Measurements from ENCODE around the gene THSD4.

THSD4 gene

GRCh38 chr15:71657141-71657540 is 541.9 kb downstream of the THSD4 start:
- Histone ChIP-seq H3K4me3 (ENCODE audit: low read length, poor library complexity, severe bottlenecking) (no peak overlapping the region), H3K4me1 (ENCODE audit: insufficient read depth, low read length, poor library complexity, severe bottlenecking) (no peaks in the 10 kb centered on the region), H3F3A (ENCODE audit: low read depth) (no peaks in the 10 kb centered on the region)

GRCh38 chr15:71658036-71658435 is 542.8 kb downstream of the THSD4 start:
- Histone ChIP-seq H2AFZ (ENCODE audit: low read length) (no peak overlapping the region), H3K9ac (ENCODE audit: low read depth, low read length, poor library complexity, severe bottlenecking) (no peak overlapping the region), H3K36me3 (ENCODE audit: insufficient read depth, low read length) (no peaks in the 10 kb centered on the region), H3K4me3 (ENCODE audit: low read length, poor library complexity, severe bottlenecking) (no peak overlapping the region), H3K9me3 (ENCODE audit: insufficient read depth, low read depth, low read length) (no peaks in the 10 kb centered on the region), H3K4me1 (ENCODE audit: insufficient read depth, low read length, poor library complexity, severe bottlenecking) (no peaks in the 10 kb centered on the region), H3K4me2 (ENCODE audit: low read depth, low read length, poor library complexity, severe bottlenecking) (no peak overlapping the region), H3K79me2 (ENCODE audit: insufficient read depth, low read length) (no peaks in the 10 kb centered on the region), H3F3A (ENCODE audit: low read depth) (no peaks in the 10 kb centered on the region), H3K27me3 (ENCODE audit: insufficient read depth, low read length, poor library complexity, severe bottlenecking) (no peaks in the 10 kb centered on the region), H3K9me2 (replicated peaks; ENCODE audit: low read depth, low read length) (no peaks in the 10 kb centered on the region), H4K20me1 (ENCODE audit: insufficient read depth, low read length, poor library complexity, severe bottlenecking) (no peaks in the 10 kb centered on the region)
- TF ChIP-seq EZH2phosphoT487 (IDR thresholded peaks at IDR 0.05; ENCODE audit: borderline replicate concordance) (no peak), CTCF (conservative IDR thresholded peaks at IDR 0.05; ENCODE audit: low read length) (no peak)

More at GRCh38 chr15:71657141-71657540, 541.9 kb downstream of the THSD4 start:
- no peak overlapping the region for H2AFZ ChIP-seq (ENCODE audit: low read length)
- no peaks in the 10 kb centered on the region for H3K9me3 ChIP-seq (ENCODE audit: insufficient read depth, low read depth, low read length)
- TF ChIP-seq EZH2phosphoT487 (IDR thresholded peaks at IDR 0.05; ENCODE audit: borderline replicate concordance) (no peak), CTCF (conservative IDR thresholded peaks at IDR 0.05; ENCODE audit: low read length) (no peak)
- no peak overlapping the region for H3K4me2 ChIP-seq (ENCODE audit: low read depth, low read length, poor library complexity, severe bottlenecking)
- no peaks in the 10 kb centered on the region for H3K27me3 ChIP-seq (ENCODE audit: insufficient read depth, low read length, poor library complexity, severe bottlenecking)
- H3K36me3 ChIP-seq (ENCODE audit: insufficient read depth, low read length) = no peaks in the 10 kb centered on the region
- no peak overlapping the region for H3K9ac ChIP-seq (ENCODE audit: low read depth, low read length, poor library complexity, severe bottlenecking)
- no peaks in the 10 kb centered on the region for H3K9me2 ChIP-seq (replicated peaks; ENCODE audit: low read depth, low read length)
- H4K20me1 ChIP-seq (ENCODE audit: insufficient read depth, low read length, poor library complexity, severe bottlenecking) = no peaks in the 10 kb centered on the region
- H3K79me2 ChIP-seq (ENCODE audit: insufficient read depth, low read length) = no peaks in the 10 kb centered on the region

DNA sequence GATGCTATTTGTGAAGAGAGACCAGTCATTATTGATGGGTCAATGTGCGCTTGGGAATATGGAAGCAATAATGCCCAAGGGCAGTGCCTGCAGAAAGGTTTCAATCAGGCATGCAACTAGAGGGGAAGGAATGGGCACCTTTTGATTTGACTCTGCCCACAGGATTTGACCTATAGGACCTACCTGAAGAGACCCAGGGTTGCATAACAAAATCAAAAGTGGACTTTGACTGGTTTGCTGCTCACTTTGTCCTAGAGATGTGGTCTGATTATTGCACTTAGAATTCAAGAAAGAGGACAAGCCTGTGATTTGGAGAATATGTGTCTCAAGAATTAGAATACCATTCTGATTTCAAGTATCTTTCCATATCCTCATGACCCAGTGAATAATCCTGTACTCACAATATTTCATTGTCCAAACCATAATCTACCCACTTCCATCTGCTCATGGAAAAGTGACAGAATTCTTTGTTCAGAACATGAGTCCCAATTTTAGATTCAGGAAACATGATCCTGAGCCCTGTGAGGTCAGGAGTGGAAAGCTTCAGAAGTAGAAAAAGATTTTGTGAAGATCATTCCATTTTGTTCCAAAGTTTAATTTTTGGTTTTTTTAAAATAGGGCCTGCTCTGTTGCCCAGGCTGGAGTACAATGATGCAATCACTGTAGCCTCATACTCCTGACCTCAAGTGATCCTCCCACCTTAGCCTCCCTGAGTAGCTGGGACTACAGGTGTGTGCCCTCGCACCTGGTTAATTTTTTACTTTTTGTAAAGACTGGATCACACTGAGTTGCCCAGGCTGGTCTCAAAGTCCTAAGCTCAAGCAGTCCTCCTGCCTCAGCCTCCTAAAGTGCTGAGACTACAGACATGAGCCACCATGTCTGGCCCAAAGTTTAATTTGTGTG is 543.8 kb downstream of the THSD4 start:
- Histone ChIP-seq H3K4me1 (ENCODE audit: insufficient read depth, low read length, poor library complexity, severe bottlenecking) (no peaks in the 10 kb centered on the region), H3K9ac (ENCODE audit: low read depth, low read length, poor library complexity, severe bottlenecking) (no peak overlapping the region), H3K79me2 (ENCODE audit: insufficient read depth, low read length) (no peaks in the 10 kb centered on the region), H3F3A (ENCODE audit: low read depth) (no peaks in the 10 kb centered on the region), H3K36me3 (ENCODE audit: insufficient read depth, low read length) (no peaks in the 10 kb centered on the region), H2AFZ (ENCODE audit: low read length) (no peak overlapping the region), H3K27me3 (ENCODE audit: insufficient read depth, low read length, poor library complexity, severe bottlenecking) (no peaks in the 10 kb centered on the region), H4K20me1 (ENCODE audit: insufficient read depth, low read length, poor library complexity, severe bottlenecking) (no peaks in the 10 kb centered on the region), H3K4me2 (ENCODE audit: low read depth, low read length, poor library complexity, severe bottlenecking) (no peak overlapping the region), H3K9me3 (ENCODE audit: insufficient read depth, low read depth, low read length) (no peaks in the 10 kb centered on the region), H3K4me3 (ENCODE audit: low read length, poor library complexity, severe bottlenecking) (no peak overlapping the region), H3K9me2 (replicated peaks; ENCODE audit: low read depth, low read length) (no peaks in the 10 kb centered on the region)
- no peak for TF ChIP-seq EZH2phosphoT487 (IDR thresholded peaks at IDR 0.05; ENCODE audit: borderline replicate concordance)
- TF ChIP-seq CTCF (conservative IDR thresholded peaks at IDR 0.05; ENCODE audit: low read length) = no peak

Measured in Loucy (cell line).